GM23248 (cell line): ENCODE measurements around the gene GPLD1.

Experiments
- EZH2 ChIP-seq: fragments of 200-600 bp; sonication (generic); IDR thresholded peaks from 2 replicates; pipeline ENCODE4 v1.6.1; 2018; ENCODE audit warnings: antibody characterized with exemption, mild to moderate bottlenecking; ENCODE audit not compliant: insufficient read depth, poor library complexity, severe bottlenecking
- EZH2phosphoT487 ChIP-seq: fragments of 200-600 bp; sonication (generic); IDR thresholded peaks from 2 replicates; pipeline ENCODE4 v1.6.1; 2018; ENCODE audit warnings: antibody characterized with exemption, moderate library complexity, mild to moderate bottlenecking, low read depth; ENCODE audit not compliant: insufficient read depth

DNA sequence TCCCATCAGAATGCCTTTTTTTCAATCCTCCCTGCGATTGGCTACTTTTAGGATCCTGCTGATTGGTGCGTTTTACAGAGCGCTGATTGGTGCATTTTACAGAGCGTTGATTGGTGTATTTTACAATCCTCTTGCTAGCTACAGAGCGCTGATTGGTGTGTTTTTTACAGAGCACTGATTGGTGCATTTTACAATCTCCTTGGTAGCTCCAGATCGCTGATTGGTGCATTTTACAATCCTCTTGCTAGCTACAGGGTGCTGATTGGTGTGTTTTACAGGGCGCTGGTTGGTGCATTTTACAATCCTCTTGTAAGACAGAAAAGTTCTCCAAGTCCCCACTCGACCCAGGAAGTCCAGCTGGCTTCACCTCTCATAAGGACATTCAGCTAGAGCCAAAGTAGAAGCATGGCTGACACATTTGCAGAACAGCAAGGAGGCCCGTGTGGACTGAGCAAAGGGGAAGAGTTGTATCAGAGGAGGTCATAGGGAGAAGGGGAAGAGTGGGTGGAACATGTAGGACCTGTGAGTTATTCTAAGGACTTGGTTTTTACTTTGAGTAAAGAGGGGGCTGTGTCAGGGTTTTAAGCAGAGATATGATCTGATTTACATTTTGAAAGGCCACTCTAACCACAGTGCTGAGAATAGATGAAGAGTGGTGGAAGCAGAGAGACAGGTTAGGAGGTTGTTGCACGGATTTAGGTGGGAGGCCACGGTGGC is 8.0 kb upstream of the GPLD1 start:
- TF ChIP-seq EZH2 (no peak), EZH2phosphoT487 (no peak)
